Measurements from ENCODE around the gene ZBTB7C. TPM values are rescaled to one million over a fixed set of nuclear protein-coding genes. Genes with fewer than 3 reads are reported as not detected.

The ZBTB7C gene
- total RNA-seq, 1 donor from 2014 or later = not detected

GRCh38 chr18:48105317-48105716 is 303.9 kb downstream of the ZBTB7C start:
- H3K27me3 Mint-ChIP-seq = peaks cover 22% of the 10 kb centered on the region
- H3K27ac Mint-ChIP-seq = no peak overlapping the region

GRCh38 chr18:48104705-48105104 is 304.5 kb downstream of the ZBTB7C start:
- no peak overlapping the region for H3K4me3 Mint-ChIP-seq
- peaks cover 26% of the 10 kb centered on the region for H3K27me3 Mint-ChIP-seq
- ChIA-PET CTCF (no interaction called here), POLR2A (no interaction called here)
- no peak overlapping the region for H3K27ac Mint-ChIP-seq
- H3K4me1 Mint-ChIP-seq = no peaks in the 10 kb centered on the region
- DNase-seq (no peak), ATAC-seq (ENCODE audit: low read depth) (no peak)
- H3K36me3 Mint-ChIP-seq (ENCODE audit: low read depth) = no peaks in the 10 kb centered on the region
- intact Hi-C loops (cut with micrococcal nuclease) = loop anchor here (1.0 kb wide), 1 partner anchor 332 kb away; no protein-coding TSS in a partner anchor
- TF ChIP-seq CTCF (IDR thresholded peaks at IDR 0.05) = no peak
- H3K9me3 Mint-ChIP-seq = no peaks in the 10 kb centered on the region

More at GRCh38 chr18:48105317-48105716, 303.9 kb downstream of the ZBTB7C start:
- CTCF ChIA-PET = no interaction called here
- Mint-ChIP-seq H3K36me3 (ENCODE audit: low read depth) (no peaks in the 10 kb centered on the region), H3K4me1 (no peaks in the 10 kb centered on the region), H3K9me3 (no peaks in the 10 kb centered on the region), H3K4me3 (no peak overlapping the region)
- ATAC-seq (ENCODE audit: low read depth) = no peak
- intact Hi-C loops (cut with micrococcal nuclease) = loop anchor here (1.0 kb wide), 1 partner anchor 333 kb away; no protein-coding TSS in a partner anchor
- DNase-seq = no peak
- POLR2A ChIA-PET = no interaction called here
- TF ChIP-seq CTCF (IDR thresholded peaks at IDR 0.05) = no peak

- no peaks in the 10 kb centered on the region for H3K36me3 Mint-ChIP-seq (ENCODE audit: low read depth)
- ChIA-PET POLR2A (no interaction called here), CTCF (no interaction called here)
- TF ChIP-seq CTCF (IDR thresholded peaks at IDR 0.05) = no peak
- no peak for ATAC-seq (ENCODE audit: low read depth)
- peaks cover 30% of the 10 kb centered on the region for H3K27me3 Mint-ChIP-seq
- H3K4me1 Mint-ChIP-seq = no peaks in the 10 kb centered on the region
- DNase-seq = no peak
- no peak overlapping the region for H3K27ac Mint-ChIP-seq
- H3K9me3 Mint-ChIP-seq = no peaks in the 10 kb centered on the region
- intact Hi-C loops (cut with micrococcal nuclease) = no loop called here
- H3K4me3 Mint-ChIP-seq = no peak overlapping the region
Observed at GRCh38 chr18:48100651-48101165, 308.5 kb downstream of the ZBTB7C start.

DNA sequence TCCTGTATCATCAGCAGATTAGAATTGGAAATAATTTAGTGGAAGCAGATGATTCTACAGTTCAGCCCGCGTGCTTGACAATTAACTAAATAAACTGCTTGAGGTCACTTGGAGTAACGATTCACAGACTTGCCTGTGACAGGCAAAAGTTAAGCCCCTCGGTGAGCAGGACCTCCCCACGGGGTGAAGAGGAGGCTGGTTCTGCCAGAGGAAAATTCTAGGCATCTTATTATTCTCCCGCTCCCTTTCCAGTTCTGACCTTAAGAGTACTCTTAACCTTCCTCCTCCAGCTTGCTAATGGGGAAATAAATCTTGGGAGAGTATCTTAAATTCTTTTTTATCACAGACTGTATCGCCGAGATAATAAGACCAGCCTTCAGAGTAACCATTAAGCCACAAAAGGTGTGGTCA is 309.0 kb downstream of the ZBTB7C start:
- DNase-seq = no peak
- no peaks in the 10 kb centered on the region for H3K36me3 Mint-ChIP-seq (ENCODE audit: low read depth)
- H3K27ac Mint-ChIP-seq = no peak overlapping the region
- no peaks in the 10 kb centered on the region for H3K4me1 Mint-ChIP-seq
- TF ChIP-seq CTCF (IDR thresholded peaks at IDR 0.05) = no peak
- ChIA-PET CTCF (no interaction called here), POLR2A (no interaction called here)
- no peak for ATAC-seq (ENCODE audit: low read depth)
- intact Hi-C loops (cut with micrococcal nuclease) = no loop called here
- H3K4me3 Mint-ChIP-seq = no peak overlapping the region
- peaks cover 28% of the 10 kb centered on the region for H3K27me3 Mint-ChIP-seq
- H3K9me3 Mint-ChIP-seq = no peaks in the 10 kb centered on the region

GRCh38 chr18:48099481-48100164 is 309.6 kb downstream of the ZBTB7C start:
- no peaks in the 10 kb centered on the region for H3K9me3 Mint-ChIP-seq
- ATAC-seq (ENCODE audit: low read depth) (no peak), DNase-seq (no peak)
- H3K4me1 Mint-ChIP-seq = no peaks in the 10 kb centered on the region
- no peak overlapping the region for H3K27ac Mint-ChIP-seq
- ChIA-PET POLR2A (no interaction called here), CTCF (no interaction called here)
- no peaks in the 10 kb centered on the region for H3K36me3 Mint-ChIP-seq (ENCODE audit: low read depth)
- TF ChIP-seq CTCF (IDR thresholded peaks at IDR 0.05) = no peak
- H3K4me3 Mint-ChIP-seq = no peak overlapping the region
- H3K27me3 Mint-ChIP-seq = peaks cover 28% of the 10 kb centered on the region
- intact Hi-C loops (cut with micrococcal nuclease) = no loop called here

Data from activated B cell treated with CpG ODN at 0.5 μM for 24 hours (primary cell).